GM12872 (cell line): ENCODE data around the gene MBLAC2.

Source experiments
- CTCF ChIP-seq: IDR thresholded peaks from 3 replicates; pipeline ENCODE4 v1.5.1; 2011; ENCODE audit warnings: low read depth, mild to moderate bottlenecking, low read length, moderate library complexity; ENCODE audit not compliant: insufficient read depth

Gene MBLAC2

GRCh38 chr5:90503596-90503995, 29.0 kb upstream of the MBLAC2 start:
- no peak for TF ChIP-seq CTCF

GRCh38 chr5:90495146-90495545, 20.6 kb upstream of the MBLAC2 start:
- no peak for TF ChIP-seq CTCF

- TF ChIP-seq CTCF, result no peak
Measured at GRCh38 chr5:90494043-90494442, 19.5 kb upstream of the MBLAC2 start.

- TF ChIP-seq CTCF, result no peak
Measured at GRCh38 chr5:90488791-90489190, 14.2 kb upstream of the MBLAC2 start.

GRCh38 chr5:90484540-90484939, 10.0 kb upstream of the MBLAC2 start:
- TF ChIP-seq CTCF, result no peak

GRCh38 chr5:90483206-90483605, 8.6 kb upstream of the MBLAC2 start:
- TF ChIP-seq CTCF, result no peak

- TF ChIP-seq CTCF, result no peak
Measured at GRCh38 chr5:90480699-90481098, 6.1 kb upstream of the MBLAC2 start.
